Fibroblast of pulmonary artery (primary cell): Measurements from ENCODE around the gene GPR173.

Source experiments
- DNase-seq: peaks from one replicate; pipeline ENCODE4 v3.0.0-alpha.2; 2010; ENCODE audit warnings: low read depth
- H3K4me3 ChIP-seq: replicated peaks from 2 replicates; pipeline ENCODE4 v1.5.1; 2011; ENCODE audit warnings: low read depth, mild to moderate bottlenecking, control low read depth, low read length, moderate library complexity
- CTCF ChIP-seq: IDR thresholded peaks from 2 replicates; pipeline ENCODE4 v1.5.1; 2011; ENCODE audit warnings: mild to moderate bottlenecking, control low read depth, low read length, inconsistent platforms; ENCODE audit errors: missing control alignments

Gene GPR173

GRCh38 chrX:53048169-53049126, at the start of gene GPR173:
Gene GPR173, plus strand, starts transcription at chrX:53048789. Its CDS starts 27,833 bp downstream, at chrX:53076622.
- no peak for TF ChIP-seq CTCF
- DNase-seq: peak; percentile 65
- peak within 1 kb of the TSS; percentile 65 for H3K4me3 ChIP-seq

- no peak overlapping the region for H3K4me3 ChIP-seq
- TF ChIP-seq CTCF: no peak
- DNase-seq: peak; percentile 49
Measured at GRCh38 chrX:53000447-53001135, 48.0 kb upstream of the GPR173 start.

GRCh38 chrX:53001958-53002357, 46.6 kb upstream of the GPR173 start:
- DNase-seq: no peak
- TF ChIP-seq CTCF: no peak
- H3K4me3 ChIP-seq: no peak overlapping the region

GRCh38 chrX:53003111-53003510, 45.5 kb upstream of the GPR173 start:
- TF ChIP-seq CTCF: no peak
- DNase-seq: peak; percentile 59
- H3K4me3 ChIP-seq: no peak overlapping the region

- no peak for DNase-seq
- TF ChIP-seq CTCF: no peak
- no peak overlapping the region for H3K4me3 ChIP-seq
Measured at GRCh38 chrX:53004038-53004437, 44.6 kb upstream of the GPR173 start.

GRCh38 chrX:53004811-53005210, 43.8 kb upstream of the GPR173 start:
- H3K4me3 ChIP-seq: no peak overlapping the region
- DNase-seq: peak; percentile 33
- no peak for TF ChIP-seq CTCF
